Measurements from ENCODE around the gene MRTFA. TPM values are rescaled to one million over a fixed set of nuclear protein-coding genes. Genes with fewer than 3 reads are reported as not detected.
"Not testable (repeated sequence)": the region's sequence is repeated elsewhere in the genome, so short reads cannot be mapped to it uniquely, and the experiment has no call there.

Gene MRTFA
- total RNA-seq, 2 experiments from 2014 or later = 47.7 to 66.9 TPM

DNA sequence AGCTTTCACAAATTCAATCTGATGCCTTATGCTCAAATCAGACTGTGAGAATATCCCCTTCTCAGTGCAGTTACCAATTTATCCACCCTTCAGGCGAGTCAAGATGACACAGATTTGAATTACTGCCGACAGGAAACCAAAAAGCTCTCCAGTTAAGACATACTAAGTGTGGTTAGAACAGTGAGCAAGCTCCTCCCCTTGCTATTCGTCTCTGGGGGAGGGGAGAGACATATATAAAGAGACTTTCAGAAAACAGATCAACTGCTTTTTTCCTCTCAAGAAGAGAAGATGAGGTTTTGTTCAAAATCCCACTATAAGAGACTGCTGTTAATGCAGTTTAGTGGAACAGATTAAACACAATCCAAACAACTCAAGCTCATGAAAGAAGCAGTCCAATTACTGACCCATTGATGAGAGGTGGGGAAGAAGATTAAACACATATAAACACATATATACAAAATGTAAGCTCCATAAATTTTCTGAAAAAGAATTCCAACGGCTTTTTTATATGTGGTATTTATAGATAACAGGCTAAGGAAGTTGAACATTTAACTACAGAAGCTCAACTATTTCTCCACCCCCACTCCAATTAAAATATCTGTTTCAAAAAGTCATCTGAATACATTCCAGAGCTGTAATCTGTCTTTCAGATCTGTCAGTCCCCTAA is 102.7 kb downstream of the MRTFA start:
- peak overlapping the region; percentile 86 for H3K4me2 ChIP-seq (ENCODE audit: low read length)
- no peaks in the 10 kb centered on the region for H4K20me1 ChIP-seq (ENCODE audit: insufficient read depth, low read length)
- DNase-seq (ENCODE audit: low spot score) = peak; percentile 89
- no peak for TF ChIP-seq EZH2phosphoT487 (IDR thresholded peaks at IDR 0.05; ENCODE audit: borderline replicate concordance, low read depth, low read length)
- TF ChIP-seq, protein P1, sequence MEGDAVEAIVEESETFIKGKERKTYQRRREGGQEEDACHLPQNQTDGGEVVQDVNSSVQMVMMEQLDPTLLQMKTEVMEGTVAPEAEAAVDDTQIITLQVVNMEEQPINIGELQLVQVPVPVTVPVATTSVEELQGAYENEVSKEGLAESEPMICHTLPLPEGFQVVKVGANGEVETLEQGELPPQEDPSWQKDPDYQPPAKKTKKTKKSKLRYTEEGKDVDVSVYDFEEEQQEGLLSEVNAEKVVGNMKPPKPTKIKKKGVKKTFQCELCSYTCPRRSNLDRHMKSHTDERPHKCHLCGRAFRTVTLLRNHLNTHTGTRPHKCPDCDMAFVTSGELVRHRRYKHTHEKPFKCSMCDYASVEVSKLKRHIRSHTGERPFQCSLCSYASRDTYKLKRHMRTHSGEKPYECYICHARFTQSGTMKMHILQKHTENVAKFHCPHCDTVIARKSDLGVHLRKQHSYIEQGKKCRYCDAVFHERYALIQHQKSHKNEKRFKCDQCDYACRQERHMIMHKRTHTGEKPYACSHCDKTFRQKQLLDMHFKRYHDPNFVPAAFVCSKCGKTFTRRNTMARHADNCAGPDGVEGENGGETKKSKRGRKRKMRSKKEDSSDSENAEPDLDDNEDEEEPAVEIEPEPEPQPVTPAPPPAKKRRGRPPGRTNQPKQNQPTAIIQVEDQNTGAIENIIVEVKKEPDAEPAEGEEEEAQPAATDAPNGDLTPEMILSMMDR (conservative IDR thresholded peaks at IDR 0.05; ENCODE audit: low read length) = no peak
- no peaks in the 10 kb centered on the region for H3K9me3 ChIP-seq (ENCODE audit: low read length)
- H3K27ac ChIP-seq (ENCODE audit: low read depth, low read length, poor library complexity, severe bottlenecking) = peak overlapping the region; percentile 68
- BruUV-seq (replicated peaks) = no TSS peak
- peak overlapping the region; percentile 68 for H3K4me3 ChIP-seq (ENCODE audit: low read depth, low read length, poor library complexity, severe bottlenecking)
- peaks cover 44% of the 10 kb centered on the region for H3K79me2 ChIP-seq (ENCODE audit: insufficient read depth, low read depth, low read length)
- intact Hi-C loops (cut with micrococcal nuclease; ENCODE audit: unreplicated experiment) = loop anchor here (2.0 to 5.0 kb wide), 2 partner anchors 58 to 97 kb away; no protein-coding TSS in a partner anchor
- no peaks in the 10 kb centered on the region for H3K9me2 ChIP-seq (ENCODE audit: insufficient read depth, low read length)
- POLR2A ChIA-PET = interaction anchor here (0.6 to 1.4 kb wide), 6 partner anchors 21 to 108 kb away, joined by 3 to 8 read pairs (median 4); no protein-coding TSS in a partner anchor
- peak overlapping the region; percentile 29; the same call in 1 of the 2 replicates for H2AFZ ChIP-seq (ENCODE audit: low read length)
- peaks cover 58% of the 10 kb centered on the region for H3K4me1 ChIP-seq (ENCODE audit: insufficient read depth, low read length, poor library complexity, severe bottlenecking)
- CTCF ChIA-PET (ENCODE audit: unreplicated experiment) = interaction anchor here (0.6 to 1.7 kb wide), 2 partner anchors 9 to 113 kb away, joined by 3 to 4 read pairs; no protein-coding TSS in a partner anchor
- no peaks in the 10 kb centered on the region for H3K36me3 ChIP-seq (ENCODE audit: insufficient read depth, low read length)

DNA sequence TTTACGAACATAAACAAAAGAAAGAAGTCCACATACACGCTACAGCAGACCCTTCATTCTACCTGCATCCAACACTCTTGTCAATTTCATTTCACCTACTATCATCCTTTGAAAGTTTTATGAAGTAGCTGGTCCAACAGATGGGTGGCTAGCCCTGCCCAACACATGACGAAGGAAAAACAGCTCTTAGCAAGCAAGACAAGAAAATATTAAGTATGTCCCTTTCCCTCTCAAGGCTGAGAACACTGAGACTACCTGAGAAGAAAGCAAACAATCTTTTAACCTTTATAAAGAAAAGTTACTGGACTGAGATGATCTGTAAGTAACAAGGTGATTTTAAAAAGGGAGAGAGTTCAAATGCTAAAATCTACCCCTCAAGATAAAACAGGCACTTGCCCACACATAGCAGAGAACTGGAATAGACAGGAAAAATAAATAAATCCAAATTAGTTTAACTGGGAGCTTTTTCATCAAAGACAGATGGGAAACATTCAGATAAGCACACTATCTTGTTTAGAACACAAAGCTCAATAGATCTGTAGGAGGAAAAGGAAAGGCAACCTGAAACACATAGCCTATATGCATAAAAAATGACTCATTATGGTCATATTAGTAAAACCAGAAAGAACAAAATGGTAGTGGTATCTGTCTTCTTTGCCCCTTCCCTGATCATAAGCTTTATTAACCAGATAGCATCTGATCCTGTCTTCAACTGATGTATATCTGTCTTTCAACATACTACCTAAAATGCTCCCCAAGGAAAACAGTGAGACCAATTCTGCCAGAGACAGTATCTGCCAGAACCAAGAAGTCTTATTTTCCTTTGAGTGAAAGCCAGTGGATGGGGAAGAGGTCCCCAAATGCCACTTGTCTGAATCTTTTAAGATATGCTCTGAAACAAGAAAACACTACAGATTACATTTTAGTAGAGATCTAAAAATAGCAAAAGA is 104.3 kb downstream of the MRTFA start:
- TF ChIP-seq EZH2phosphoT487 (IDR thresholded peaks at IDR 0.05; ENCODE audit: borderline replicate concordance, low read depth, low read length) = no peak
- TF ChIP-seq, protein P1 (conservative IDR thresholded peaks at IDR 0.05; ENCODE audit: low read length) = no peak
- Histone ChIP-seq H3K4me1 (ENCODE audit: insufficient read depth, low read length, poor library complexity, severe bottlenecking) (peaks cover 58% of the 10 kb centered on the region), H3K9me2 (ENCODE audit: insufficient read depth, low read length) (no peaks in the 10 kb centered on the region), H3K27ac (ENCODE audit: low read depth, low read length, poor library complexity, severe bottlenecking) (peak overlapping the region; percentile 68), H4K20me1 (ENCODE audit: insufficient read depth, low read length) (no peaks in the 10 kb centered on the region), H2AFZ (ENCODE audit: low read length) (no peak overlapping the region), H3K9me3 (ENCODE audit: low read length) (no peaks in the 10 kb centered on the region), H3K79me2 (ENCODE audit: insufficient read depth, low read depth, low read length) (peaks cover 44% of the 10 kb centered on the region), H3K4me3 (ENCODE audit: low read depth, low read length, poor library complexity, severe bottlenecking) (peak overlapping the region; percentile 68), H3K36me3 (ENCODE audit: insufficient read depth, low read length) (no peaks in the 10 kb centered on the region), H3K4me2 (ENCODE audit: low read length) (peak overlapping the region; percentile 86)
- intact Hi-C loops (cut with micrococcal nuclease; ENCODE audit: unreplicated experiment) = loop anchor here (2.0 to 5.0 kb wide), 2 partner anchors 60 to 95 kb away; no protein-coding TSS in a partner anchor
- BruUV-seq (replicated peaks) = no TSS peak
- ChIA-PET CTCF (ENCODE audit: unreplicated experiment) (interaction anchor here (1.0 kb wide), 1 partner anchor 114 kb away, joined by 4 read pairs; no protein-coding TSS in a partner anchor), POLR2A (interaction anchor here (0.5 to 1.4 kb wide), 10 partner anchors 8 to 269 kb away, joined by 3 to 5 read pairs (median 3); no protein-coding TSS in a partner anchor)
- no peak for DNase-seq (ENCODE audit: low spot score)

DNA sequence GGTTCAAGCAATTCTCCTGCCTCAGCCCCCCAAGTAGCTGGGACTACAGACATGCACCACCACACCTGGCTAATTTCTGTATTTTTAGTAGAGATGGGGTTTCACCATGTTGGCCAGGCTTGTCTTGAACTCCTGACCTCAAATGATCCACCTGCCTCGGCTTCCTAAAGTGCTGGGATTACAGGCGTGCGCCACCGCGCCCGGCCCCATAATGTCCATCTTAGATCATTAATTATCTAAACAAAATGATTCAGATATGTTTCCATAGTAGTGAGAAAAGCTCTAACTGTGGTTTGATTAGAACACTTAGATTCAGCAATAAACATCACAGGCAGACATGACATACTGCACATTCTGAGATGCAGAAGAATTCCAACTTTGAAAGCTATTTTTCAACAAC is 106.1 kb downstream of the MRTFA start:
- not testable (repeated sequence) for H4K20me1 ChIP-seq (ENCODE audit: insufficient read depth, low read length)
- intact Hi-C loops (cut with micrococcal nuclease; ENCODE audit: unreplicated experiment) = loop anchor here (5.0 kb wide), 1 partner anchor 62 kb away; no protein-coding TSS in a partner anchor

More for the DNA sequence above, 106.1 kb downstream of the MRTFA start:
- peaks cover 54% of the 10 kb centered on the region for H3K4me1 ChIP-seq (ENCODE audit: insufficient read depth, low read length, poor library complexity, severe bottlenecking)
- not testable (repeated sequence) for DNase-seq (ENCODE audit: low spot score); H3K4me3 ChIP-seq (ENCODE audit: low read depth, low read length, poor library complexity, severe bottlenecking); H3K36me3 ChIP-seq (ENCODE audit: insufficient read depth, low read length); BruUV-seq (replicated peaks); H3K9me3 ChIP-seq (ENCODE audit: low read length); H3K27ac ChIP-seq (ENCODE audit: low read depth, low read length, poor library complexity, severe bottlenecking); H3K9me2 ChIP-seq (ENCODE audit: insufficient read depth, low read length); H2AFZ ChIP-seq (ENCODE audit: low read length)
- H3K79me2 ChIP-seq (ENCODE audit: insufficient read depth, low read depth, low read length) = peaks cover 50% of the 10 kb centered on the region
- peak overlapping the region; percentile 86 for H3K4me2 ChIP-seq (ENCODE audit: low read length)
- ChIA-PET POLR2A (interaction anchor here (0.6 to 1.3 kb wide), 7 partner anchors 10 to 1020 kb away, joined by 3 to 7 read pairs (median 4); no protein-coding TSS in a partner anchor), CTCF (ENCODE audit: unreplicated experiment) (interaction anchor here (0.8 kb wide), 1 partner anchor 13 kb away, joined by 3 read pairs; no protein-coding TSS in a partner anchor)
